A673 (cell line): ENCODE measurements around the gene DDX51.

Experiments
- EZH2 ChIP-seq: fragments of 200-600 bp; sonication (generic); IDR thresholded peaks from 2 replicates; pipeline ENCODE4 v1.6.1; 2017; ENCODE audit warnings: borderline replicate concordance, low read depth, mild to moderate bottlenecking, mixed read lengths, antibody characterized with exemption, low read length; ENCODE audit not compliant: poor library complexity, severe bottlenecking
- TF ChIP-seq, protein P1 (sequence below): fragments of 300-800, 200-600 bp; sonication (generic); conservative IDR thresholded peaks from 2 replicates; pipeline ENCODE4 v1.5.1; 2017; ENCODE audit warnings: low read depth, mild to moderate bottlenecking, antibody characterized with exemption, low read length, moderate library complexity, mixed read lengths

DNA sequence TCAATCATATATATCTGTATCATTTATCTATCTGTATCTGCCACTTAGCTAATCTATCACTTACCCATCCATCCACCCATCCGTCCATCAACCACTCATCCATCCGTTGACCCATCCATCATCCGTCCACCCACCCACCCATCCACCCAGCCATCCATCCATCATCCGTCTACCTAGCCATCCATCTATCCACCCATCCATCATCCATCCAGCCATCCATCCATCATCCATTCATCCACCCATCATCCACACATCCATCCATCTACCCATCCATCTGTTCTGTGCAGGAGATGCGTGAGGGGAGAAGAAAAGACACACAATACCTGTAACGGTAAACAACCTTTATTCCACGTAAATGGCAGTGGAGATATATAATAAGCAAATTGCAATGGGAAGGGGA is 20.3 kb upstream of the DDX51 start:
- TF ChIP-seq, protein P1, sequence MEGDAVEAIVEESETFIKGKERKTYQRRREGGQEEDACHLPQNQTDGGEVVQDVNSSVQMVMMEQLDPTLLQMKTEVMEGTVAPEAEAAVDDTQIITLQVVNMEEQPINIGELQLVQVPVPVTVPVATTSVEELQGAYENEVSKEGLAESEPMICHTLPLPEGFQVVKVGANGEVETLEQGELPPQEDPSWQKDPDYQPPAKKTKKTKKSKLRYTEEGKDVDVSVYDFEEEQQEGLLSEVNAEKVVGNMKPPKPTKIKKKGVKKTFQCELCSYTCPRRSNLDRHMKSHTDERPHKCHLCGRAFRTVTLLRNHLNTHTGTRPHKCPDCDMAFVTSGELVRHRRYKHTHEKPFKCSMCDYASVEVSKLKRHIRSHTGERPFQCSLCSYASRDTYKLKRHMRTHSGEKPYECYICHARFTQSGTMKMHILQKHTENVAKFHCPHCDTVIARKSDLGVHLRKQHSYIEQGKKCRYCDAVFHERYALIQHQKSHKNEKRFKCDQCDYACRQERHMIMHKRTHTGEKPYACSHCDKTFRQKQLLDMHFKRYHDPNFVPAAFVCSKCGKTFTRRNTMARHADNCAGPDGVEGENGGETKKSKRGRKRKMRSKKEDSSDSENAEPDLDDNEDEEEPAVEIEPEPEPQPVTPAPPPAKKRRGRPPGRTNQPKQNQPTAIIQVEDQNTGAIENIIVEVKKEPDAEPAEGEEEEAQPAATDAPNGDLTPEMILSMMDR: no peak
- TF ChIP-seq EZH2: no peak
